Heart left ventricle (tissue), 16 donors: Measurements from ENCODE around the gene KIAA0825. TPM values are rescaled to one million over a fixed set of nuclear protein-coding genes. Genes with fewer than 3 reads are reported as not detected.
A peak's percentile ranks its signal among the peaks of the same experiment; 100 is the strongest.
"Not testable (repeated sequence)": the region's sequence is repeated elsewhere in the genome, so short reads cannot be mapped to it uniquely, and the experiment has no call there.

Source experiments
- ATAC-seq, 4 donors: fragments of 200-7000 bp; cut with Tn5 transposase; one replicate each; pipeline ENCODE4 v1.9.1; 2020 to 2022; ENCODE audit warnings: moderate library complexity in 4 of 4, mild to moderate bottlenecking in 3 of 4, moderate number of reproducible peaks in 1 of 4
- DNase-seq, 5 donors: peaks; one replicate each; pipeline ENCODE4 v3.0.0-alpha.2; 2020
- H3K27ac ChIP-seq, 12 donors: fragments of 200-600 bp; sonication (generic) in 4 of 12; one replicate each; pipeline versions ENCODE4 v1.5.0 to v1.8.0; 2016 to 2022; ENCODE audit warnings: mild to moderate bottlenecking in 2 of 12
- H3K27me3 ChIP-seq, 9 donors: fragments of 200-600 bp; sonication (generic) in 2 of 9; one replicate each; pipeline versions ENCODE4 v1.5.1 to v1.8.0; 2016 to 2022; ENCODE audit warnings: mild to moderate bottlenecking in 3 of 9
- H3K36me3 ChIP-seq, 9 donors: fragments of 200-600 bp; sonication (generic) in 2 of 9; one replicate each; pipeline versions ENCODE4 v1.5.0 to v1.8.0; 2018 to 2022; ENCODE audit warnings: mild to moderate bottlenecking in 2 of 9
- H3K4me1 ChIP-seq, 12 donors: fragments of 200-600 bp; sonication (generic) in 4 of 12; one replicate each; pipeline versions ENCODE4 v1.5.0 to v1.8.0; 2016 to 2022; ENCODE audit warnings: mild to moderate bottlenecking in 3 of 12
- H3K4me3 ChIP-seq, 12 donors: fragments of 200-600 bp; sonication (generic) in 4 of 12; one replicate each; pipeline versions ENCODE4 v1.5.0 to v1.8.0; 2017 to 2022; ENCODE audit warnings: mild to moderate bottlenecking in 9 of 12, moderate library complexity in 4 of 12
- H3K9me3 ChIP-seq, 12 donors: fragments of 200-600 bp; sonication (generic) in 4 of 12; one replicate each; pipeline versions ENCODE4 v1.5.0 to v1.8.0; 2016 to 2022; ENCODE audit warnings: mild to moderate bottlenecking in 1 of 12
- POLR2A ChIP-seq, 2 donors: fragments of 450-650 bp; IDR thresholded peaks; one replicate each; pipeline ENCODE4 v1.6.1; 2017; ENCODE audit warnings: antibody characterized with exemption in 2 of 2, mild to moderate bottlenecking in 2 of 2, moderate library complexity in 2 of 2
- WGBS, 4 donors: extraction: QIAGEN DNeasy Blood & Tissue Kit in 2 of 4; methylation state at CpG; one replicate each; pipeline versions ENCODE4 v1.1.5 to v1.1.7; 2013 to 2018; 5-methylcytosine and 5-hydroxymethylcytosine counted together
- intact Hi-C, 10 donors: fragments of 100-400 bp; cut with DNase I; formaldehyde crosslinking; loops; one replicate each; pipeline versions ENCODE4 v1.11.1 to v1.14.2; 2022
- polyA plus RNA-seq, 2 donors: library from polyadenylated mRNA; stranded (reverse); fragments of 200-250 nt; gene quantifications; one replicate each; pipeline ENCODE4 v1.2.3, GENCODE V29; 2013
- total RNA-seq, 9 donors: library from RNA; depleted of rRNA in 2 of 9; stranded (reverse); fragments of >200 nt in 2 of 9; fragmentation: NEBNext Ultra II Directional in 3 of 9; extraction: Animal tissue kit (Norgen Biotek cat#: 25700) in 3 of 9; gene quantifications; one replicate each; pipeline versions ENCODE4 v1.1.0 to v1.2.4, GENCODE V29; 2016 to 2023
- TF ChIP-seq, protein P1 (sequence below), 12 donors: fragments of 200-600 bp; sonication (generic) in 4 of 12; IDR thresholded peaks; one replicate each; pipeline versions ENCODE4 v1.5.0 to v1.8.0; 2018 to 2022; ENCODE audit warnings: antibody characterized with exemption in 12 of 12, mild to moderate bottlenecking in 5 of 12
- donor health status: ischemic (EF 13 %, LVEDD 7.1; RV severe dilation, severe dysfunction).
- donor health status: healthy with polysubstance abuse.
- donor health status: DM: no; HTN: yes; CAD: no.
- donor health status: DM: no; HTN: no; CAD: no.
- donor health status: ischemic (EF 25% LVEDD 6.9; RV normal size, moderate dysfunction).
- donor health status: ischemic (EF 25% LVEDD 5.7; RV mildly dilated, moderate dysfunction).
- donor health status: healthy.
- donor health status: DM: yes; HTN: yes; CAD: no.
- donor health status: ischemic (EF 35%, LVEDD 5.7; RV mildly dilated, moderate dysfunction).
- donor health status: nonischemic (EF 11% LVEDD 7.7; RV severe dilation, severe dysfunction).
- donor health status: DM: yes; HTN: yes; CAD: no.
- donor health status: PGD.
- donor health status: ischemic (EF 29% LVEDD 5.4; RV normal size, mild dysfunction).
- donor health status: nonischemic (EF 23%, LVEDD 6.1; RV moderate dilation, normal function).

Gene KIAA0825
- total and polyA plus RNA-seq, 11 donors: 0.27 to 4.1 (median 2.4) TPM

DNA sequence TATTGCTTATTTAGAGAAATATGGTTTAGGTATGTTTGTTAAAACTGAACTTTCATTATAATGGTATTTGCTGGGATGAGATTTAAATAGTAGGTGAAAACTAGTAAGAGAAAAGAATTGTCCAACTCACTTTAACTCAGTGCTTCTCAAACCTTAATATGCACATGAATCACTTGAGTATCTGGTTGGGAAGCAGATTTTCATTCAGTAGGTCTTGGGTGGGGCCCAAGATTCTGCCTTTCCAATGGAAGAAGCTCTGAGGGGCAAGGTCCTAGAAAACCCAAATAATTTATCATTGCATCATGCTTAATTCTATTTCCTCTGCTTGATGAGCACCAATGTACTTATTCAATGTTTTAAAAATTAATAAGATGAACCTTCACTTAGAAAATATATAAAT lies 262.6 kb downstream of the KIAA0825 start:
- H3K27me3 ChIP-seq: no peaks in the 10 kb centered on the region
- H3K27ac ChIP-seq: no peak overlapping the region
- no peak for DNase-seq
- intact Hi-C loops: no loop called here
- peaks cover 0 to 6% (median 0%) of the 10 kb centered on the region in 12 donors for H3K4me1 ChIP-seq
- H3K4me3 ChIP-seq: no peak overlapping the region
- H3K36me3 ChIP-seq: no peaks in the 10 kb centered on the region
- peaks cover 0 to 15% (median 0%) of the 10 kb centered on the region in 12 donors for H3K9me3 ChIP-seq
- no peak for ATAC-seq
- TF ChIP-seq, protein P1, sequence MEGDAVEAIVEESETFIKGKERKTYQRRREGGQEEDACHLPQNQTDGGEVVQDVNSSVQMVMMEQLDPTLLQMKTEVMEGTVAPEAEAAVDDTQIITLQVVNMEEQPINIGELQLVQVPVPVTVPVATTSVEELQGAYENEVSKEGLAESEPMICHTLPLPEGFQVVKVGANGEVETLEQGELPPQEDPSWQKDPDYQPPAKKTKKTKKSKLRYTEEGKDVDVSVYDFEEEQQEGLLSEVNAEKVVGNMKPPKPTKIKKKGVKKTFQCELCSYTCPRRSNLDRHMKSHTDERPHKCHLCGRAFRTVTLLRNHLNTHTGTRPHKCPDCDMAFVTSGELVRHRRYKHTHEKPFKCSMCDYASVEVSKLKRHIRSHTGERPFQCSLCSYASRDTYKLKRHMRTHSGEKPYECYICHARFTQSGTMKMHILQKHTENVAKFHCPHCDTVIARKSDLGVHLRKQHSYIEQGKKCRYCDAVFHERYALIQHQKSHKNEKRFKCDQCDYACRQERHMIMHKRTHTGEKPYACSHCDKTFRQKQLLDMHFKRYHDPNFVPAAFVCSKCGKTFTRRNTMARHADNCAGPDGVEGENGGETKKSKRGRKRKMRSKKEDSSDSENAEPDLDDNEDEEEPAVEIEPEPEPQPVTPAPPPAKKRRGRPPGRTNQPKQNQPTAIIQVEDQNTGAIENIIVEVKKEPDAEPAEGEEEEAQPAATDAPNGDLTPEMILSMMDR (IDR thresholded peaks at IDR 0.05): no peak
- no peak for TF ChIP-seq POLR2A (IDR thresholded peaks at IDR 0.05)

GRCh38 chr5:94354837-94355485 lies 263.4 kb downstream of the KIAA0825 start:
- H3K27ac ChIP-seq, DNase-seq, H3K4me1 ChIP-seq, H3K4me3 ChIP-seq, H3K27me3 ChIP-seq, H3K36me3 ChIP-seq, ATAC-seq, intact Hi-C loops: not testable (repeated sequence)
- WGBS, 4 donors: 65 to 70% (median 66%) methylated on average over 5 of the region's 5 CpGs
- H3K9me3 ChIP-seq: peaks cover 0 to 15% (median 0%) of the 10 kb centered on the region in 12 donors

GRCh38 chr5:94353605-94354004 lies 264.8 kb downstream of the KIAA0825 start:
- Histone ChIP-seq H3K4me1 (no peaks in the 10 kb centered on the region), H3K27me3 (no peaks in the 10 kb centered on the region), H3K36me3 (no peaks in the 10 kb centered on the region), H3K4me3 (no peak overlapping the region), H3K27ac (no peak overlapping the region), H3K9me3 (peaks cover 0 to 24% (median 3%) of the 10 kb centered on the region in 12 donors)
- WGBS, 4 donors: 76 to 96% (median 95%) methylated on average over 4 of the region's 4 CpGs
- intact Hi-C loops: no loop called here
- no peak for TF ChIP-seq POLR2A (IDR thresholded peaks at IDR 0.05)
- TF ChIP-seq, protein P1 (IDR thresholded peaks at IDR 0.05): no peak
- no peak for DNase-seq
- no peak for ATAC-seq

GRCh38 chr5:94347130-94347529 lies 271.3 kb downstream of the KIAA0825 start:
- peaks cover 0 to 28% (median 4%) of the 10 kb centered on the region in 12 donors for H3K9me3 ChIP-seq
- peak in 4 of 5 donors; percentile 33 to 56 (median 47) for DNase-seq

More at GRCh38 chr5:94347130-94347529, 271.3 kb downstream of the KIAA0825 start:
- H3K27ac ChIP-seq: peak overlapping the region in 1 of 12 donors; percentile 19
- no peaks in the 10 kb centered on the region for H3K36me3 ChIP-seq
- intact Hi-C loops: no loop called here
- no peak for TF ChIP-seq POLR2A (IDR thresholded peaks at IDR 0.05)
- TF ChIP-seq, protein P1 (IDR thresholded peaks at IDR 0.05): no peak
- ATAC-seq: peak in 3 of 4 donors; percentile 54 to 71 (median 58)
- WGBS, 4 donors: 59 to 73% (median 71%) methylated on average over 8 of the region's 8 CpGs
- peak overlapping the region in 3 of 12 donors; percentile 3 to 17 (median 8) for H3K4me3 ChIP-seq
- H3K27me3 ChIP-seq: no peaks in the 10 kb centered on the region
- no peaks in the 10 kb centered on the region for H3K4me1 ChIP-seq
